ENCODE data around the gene PTPRJ.

The PTPRJ gene

GRCh38 chr11:48124880-48125279 is 144.5 kb downstream of the PTPRJ start:
- Histone ChIP-seq H3K4me3 (replicated peaks; ENCODE audit: low read depth, low read length) (no peak overlapping the region), H3K27me3 (replicated peaks; ENCODE audit: control insufficient read depth, insufficient read depth, low read length) (no peaks in the 10 kb centered on the region), H3K36me3 (ENCODE audit: control insufficient read depth, insufficient read depth, low read length) (no peaks in the 10 kb centered on the region; the same call in 1 of the 2 replicates)
- no peak for DNase-seq (ENCODE audit: extremely low read depth, insufficient read length)
- no peak for TF ChIP-seq CTCF (IDR thresholded peaks at IDR 0.05; ENCODE audit: insufficient read depth, low read length, poor library complexity, severe bottlenecking)

- no peak overlapping the region for H3K4me3 ChIP-seq (replicated peaks; ENCODE audit: low read depth, low read length)
- H3K27me3 ChIP-seq (replicated peaks; ENCODE audit: control insufficient read depth, insufficient read depth, low read length): no peaks in the 10 kb centered on the region
- no peak for TF ChIP-seq CTCF (IDR thresholded peaks at IDR 0.05; ENCODE audit: insufficient read depth, low read length, poor library complexity, severe bottlenecking)
- DNase-seq (ENCODE audit: extremely low read depth, insufficient read length): no peak
- no peaks in the 10 kb centered on the region; the same call in 1 of the 2 replicates for H3K36me3 ChIP-seq (ENCODE audit: control insufficient read depth, insufficient read depth, low read length)
Observed at GRCh38 chr11:48125866-48126265, 145.5 kb downstream of the PTPRJ start.

- no peak for TF ChIP-seq CTCF (IDR thresholded peaks at IDR 0.05; ENCODE audit: insufficient read depth, low read length, poor library complexity, severe bottlenecking)
- no peaks in the 10 kb centered on the region for H3K27me3 ChIP-seq (replicated peaks; ENCODE audit: control insufficient read depth, insufficient read depth, low read length)
Observed at GRCh38 chr11:48127521-48128183, 147.3 kb downstream of the PTPRJ start.

GRCh38 chr11:48129697-48130395 is 149.5 kb downstream of the PTPRJ start:
- H3K36me3 ChIP-seq (ENCODE audit: control insufficient read depth, insufficient read depth, low read length): no peaks in the 10 kb centered on the region; the same call in 1 of the 2 replicates
- TF ChIP-seq CTCF (IDR thresholded peaks at IDR 0.05; ENCODE audit: insufficient read depth, low read length, poor library complexity, severe bottlenecking): no peak
- no peak for DNase-seq (ENCODE audit: extremely low read depth, insufficient read length)

More at GRCh38 chr11:48127521-48128183, 147.3 kb downstream of the PTPRJ start:
- H3K4me3 ChIP-seq (replicated peaks; ENCODE audit: low read depth, low read length): no peak overlapping the region
- no peaks in the 10 kb centered on the region; the same call in 1 of the 2 replicates for H3K36me3 ChIP-seq (ENCODE audit: control insufficient read depth, insufficient read depth, low read length)
- no peak for DNase-seq (ENCODE audit: extremely low read depth, insufficient read length)

GRCh38 chr11:48134221-48134922 is 154.0 kb downstream of the PTPRJ start:
- TF ChIP-seq CTCF (IDR thresholded peaks at IDR 0.05; ENCODE audit: insufficient read depth, low read length, poor library complexity, severe bottlenecking): no peak
- DNase-seq (ENCODE audit: extremely low read depth, insufficient read length): no peak
- no peak overlapping the region for H3K4me3 ChIP-seq (replicated peaks; ENCODE audit: low read depth, low read length)
- no peaks in the 10 kb centered on the region for H3K27me3 ChIP-seq (replicated peaks; ENCODE audit: control insufficient read depth, insufficient read depth, low read length)
- no peaks in the 10 kb centered on the region; the same call in 1 of the 2 replicates for H3K36me3 ChIP-seq (ENCODE audit: control insufficient read depth, insufficient read depth, low read length)

More at GRCh38 chr11:48129697-48130395, 149.5 kb downstream of the PTPRJ start:
- Histone ChIP-seq H3K27me3 (replicated peaks; ENCODE audit: control insufficient read depth, insufficient read depth, low read length) (no peaks in the 10 kb centered on the region), H3K4me3 (replicated peaks; ENCODE audit: low read depth, low read length) (no peak overlapping the region)

All from GM06990 (cell line).